HG02588 (cell line): ENCODE measurements around the gene OR9A4.

ENCODE experiments used
- ATAC-seq: cut with Tn5 transposase; IDR thresholded peaks from one replicate; pipeline ENCODE4 v1.9.1; 2021; ENCODE audit warnings: mild to moderate bottlenecking, moderate library complexity; ENCODE audit not compliant: unreplicated experiment

Gene OR9A4

GRCh38 chr7:141946796-141947195 lies 30.6 kb downstream of the OR9A4 start, which contains the start of gene CLEC5A:
CLEC5A (minus strand) TSS chr7:141946974; CDS start chr7:141946292, 682 bp downstream.
- no peak for ATAC-seq

GRCh38 chr7:141949021-141949420 lies 32.8 kb downstream of the OR9A4 start:
- ATAC-seq: no peak

- ATAC-seq: no peak
These were observed 33.3 kb downstream of the OR9A4 start for GRCh38 chr7:141949451-141949850.

- no peak for ATAC-seq
These were observed 33.7 kb downstream of the OR9A4 start for GRCh38 chr7:141949911-141950310.

GRCh38 chr7:141950806-141951205 lies 34.6 kb downstream of the OR9A4 start:
- ATAC-seq: no peak

- ATAC-seq: no peak
These were observed 36.3 kb downstream of the OR9A4 start for GRCh38 chr7:141952461-141952860.

GRCh38 chr7:141954334-141954733 lies 38.1 kb downstream of the OR9A4 start:
- no peak for ATAC-seq

GRCh38 chr7:141956084-141956483 lies 39.9 kb downstream of the OR9A4 start:
- ATAC-seq: no peak

GRCh38 chr7:141960687-141961422 lies 44.7 kb downstream of the OR9A4 start:
- no peak for ATAC-seq
